DMS114 treated with DMSO at 0.1 percent for 48 hours (cell line): Measurements from ENCODE around the gene MLKL.
A peak's percentile ranks its signal among the peaks of the same experiment; 100 is the strongest.
"Not testable (repeated sequence)": the region's sequence is repeated elsewhere in the genome, so short reads cannot be mapped to it uniquely, and the experiment has no call there.

Experiments
- DNase-seq: peaks from one replicate; lab custom pipeline; 2025; ENCODE audit not compliant: unreplicated experiment; lab: John Stamatoyannopoulos, UW

MLKL gene

DNA sequence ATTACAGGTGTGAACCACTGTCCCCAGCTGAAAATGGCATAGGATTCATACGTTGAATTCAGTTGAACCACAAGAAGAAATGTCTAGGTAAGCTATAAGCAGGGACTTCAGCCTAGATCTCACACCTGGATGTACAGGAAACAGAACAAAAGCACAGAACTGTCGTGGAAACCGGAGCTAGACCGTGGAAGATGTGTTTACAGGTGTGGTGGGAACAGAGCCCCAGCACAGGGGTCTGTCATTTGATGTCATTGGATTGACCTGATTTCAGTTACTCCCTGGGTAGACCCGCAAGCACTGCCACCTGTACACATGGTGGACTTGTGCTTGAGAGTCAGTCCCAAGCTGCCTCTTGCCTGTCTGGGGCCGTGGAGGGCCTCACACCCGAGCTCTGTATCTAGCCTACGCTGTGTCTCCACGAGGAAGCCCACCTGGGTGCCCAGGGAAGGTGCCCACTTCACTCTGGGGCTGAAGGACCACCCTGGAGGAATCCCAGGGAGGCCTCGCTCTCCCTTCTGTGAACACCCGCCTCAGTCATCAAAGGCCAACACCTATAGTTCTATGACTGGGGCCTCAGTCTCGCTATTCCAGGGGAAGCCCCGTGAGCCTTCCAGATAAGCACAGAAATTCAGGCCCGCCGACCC is 32.2 kb upstream of the MLKL start:
- DNase-seq: no peak

DNA sequence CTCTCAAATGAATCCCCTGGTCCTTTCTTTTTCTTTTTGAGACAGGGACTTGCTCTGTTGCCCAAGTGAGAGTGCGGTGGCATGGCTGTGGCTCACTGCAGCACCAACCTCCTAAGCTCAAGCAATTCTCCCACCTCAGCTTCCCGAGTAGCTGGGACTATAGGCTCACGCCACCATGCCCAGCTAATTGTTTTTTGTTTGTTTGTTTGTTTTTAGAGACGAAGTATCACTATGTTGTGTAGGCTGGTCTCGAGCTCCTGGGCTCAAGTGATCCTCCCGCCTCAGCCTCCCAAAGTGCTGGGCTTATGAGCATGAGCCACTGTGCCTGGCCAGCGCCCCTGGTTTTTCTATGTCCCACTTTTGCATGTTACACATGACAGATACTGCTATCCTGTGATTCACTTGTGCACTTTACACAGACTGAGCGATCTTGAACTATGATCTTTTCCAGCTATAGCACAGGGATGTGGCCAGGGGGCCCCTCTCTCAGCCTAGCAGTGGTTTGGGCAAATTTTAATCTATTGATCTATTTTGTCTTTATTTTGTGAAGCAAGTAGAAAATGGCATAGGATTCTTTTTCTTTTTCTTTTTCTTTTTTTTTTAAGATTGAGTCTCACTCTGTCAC is 31.3 kb upstream of the MLKL start:
- no peak for DNase-seq

DNA sequence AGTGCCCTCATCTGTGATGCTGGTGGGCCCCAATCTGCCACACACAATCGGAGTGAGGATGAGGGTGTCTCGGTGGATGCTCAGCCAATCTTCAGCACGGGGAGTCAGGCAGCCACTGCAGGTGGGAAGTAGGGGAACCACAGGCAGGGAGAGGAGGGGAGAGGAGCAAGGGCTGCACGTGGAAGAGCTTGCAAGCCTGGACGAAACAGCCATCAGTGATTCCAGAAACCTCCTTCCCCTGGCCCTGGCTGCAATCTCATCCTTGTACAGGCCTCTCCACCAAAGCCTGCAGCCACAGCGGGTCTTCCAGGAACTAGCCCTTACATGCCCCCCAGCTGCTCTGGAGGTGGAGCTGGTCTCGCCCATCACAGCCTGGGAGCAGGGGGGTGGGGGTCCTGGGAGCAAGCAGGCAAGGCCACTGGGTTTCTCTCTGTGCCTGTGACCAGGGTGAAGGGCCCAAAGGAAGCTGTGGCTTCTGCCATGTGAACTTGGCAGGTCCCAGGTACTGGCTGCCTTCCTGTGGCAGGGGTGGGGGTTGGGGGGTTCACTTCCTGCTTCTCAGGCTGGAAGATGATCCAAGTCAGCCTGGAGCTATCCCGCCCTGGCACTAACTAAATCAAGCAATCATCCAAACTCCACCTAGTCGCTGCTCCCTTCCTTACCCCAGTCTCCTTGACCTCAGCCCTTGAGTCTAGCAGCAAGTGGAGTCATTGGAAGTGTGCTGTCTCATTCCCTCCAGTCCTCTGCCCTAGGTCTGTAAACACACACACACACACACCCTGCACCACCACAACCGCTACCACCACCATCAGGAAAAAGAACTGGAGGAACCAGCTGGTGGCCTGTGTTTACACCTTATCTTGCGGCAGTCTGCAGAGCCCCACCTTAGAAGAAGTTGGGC is 29.4 kb upstream of the MLKL start:
- DNase-seq: no peak

DNA sequence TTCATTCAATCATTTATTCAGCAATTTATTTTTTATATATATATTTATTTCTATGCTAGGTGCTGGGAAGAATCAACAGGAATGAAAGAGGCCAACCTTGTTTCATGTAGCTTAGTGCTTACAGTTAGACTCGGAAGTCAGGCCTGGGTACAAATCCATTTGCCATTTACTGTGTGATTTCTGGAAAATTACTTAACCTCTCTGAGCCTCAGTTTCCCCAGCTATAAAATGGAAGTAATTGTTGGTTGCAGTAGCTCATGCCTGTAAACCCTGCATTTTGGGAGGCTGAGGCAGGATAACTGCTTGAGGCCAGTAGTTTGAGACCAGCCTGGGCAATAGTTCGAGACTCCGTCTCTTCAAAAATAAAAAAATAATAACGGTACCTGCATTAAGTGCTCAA is 27.2 kb upstream of the MLKL start:
- DNase-seq: no peak

DNA sequence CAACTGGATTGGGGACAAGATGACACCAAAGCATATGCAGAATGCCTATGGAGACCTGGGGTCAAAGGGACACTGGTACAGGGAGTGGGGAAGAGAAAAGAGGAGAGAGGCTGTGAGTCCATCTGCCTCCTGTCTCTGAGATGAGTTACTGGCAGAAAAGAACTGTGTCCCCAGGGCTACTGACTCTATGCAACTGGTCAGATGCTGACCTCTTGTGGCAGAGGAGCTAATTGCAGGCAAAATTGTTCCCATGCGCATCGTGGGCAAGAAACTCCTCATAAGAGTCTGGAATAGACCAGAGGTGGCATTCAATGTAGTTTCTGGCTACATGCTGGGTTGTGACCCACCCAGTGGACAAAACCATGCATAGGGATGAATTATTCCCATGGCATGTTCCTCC is 26.1 kb upstream of the MLKL start:
- DNase-seq: no peak

DNA sequence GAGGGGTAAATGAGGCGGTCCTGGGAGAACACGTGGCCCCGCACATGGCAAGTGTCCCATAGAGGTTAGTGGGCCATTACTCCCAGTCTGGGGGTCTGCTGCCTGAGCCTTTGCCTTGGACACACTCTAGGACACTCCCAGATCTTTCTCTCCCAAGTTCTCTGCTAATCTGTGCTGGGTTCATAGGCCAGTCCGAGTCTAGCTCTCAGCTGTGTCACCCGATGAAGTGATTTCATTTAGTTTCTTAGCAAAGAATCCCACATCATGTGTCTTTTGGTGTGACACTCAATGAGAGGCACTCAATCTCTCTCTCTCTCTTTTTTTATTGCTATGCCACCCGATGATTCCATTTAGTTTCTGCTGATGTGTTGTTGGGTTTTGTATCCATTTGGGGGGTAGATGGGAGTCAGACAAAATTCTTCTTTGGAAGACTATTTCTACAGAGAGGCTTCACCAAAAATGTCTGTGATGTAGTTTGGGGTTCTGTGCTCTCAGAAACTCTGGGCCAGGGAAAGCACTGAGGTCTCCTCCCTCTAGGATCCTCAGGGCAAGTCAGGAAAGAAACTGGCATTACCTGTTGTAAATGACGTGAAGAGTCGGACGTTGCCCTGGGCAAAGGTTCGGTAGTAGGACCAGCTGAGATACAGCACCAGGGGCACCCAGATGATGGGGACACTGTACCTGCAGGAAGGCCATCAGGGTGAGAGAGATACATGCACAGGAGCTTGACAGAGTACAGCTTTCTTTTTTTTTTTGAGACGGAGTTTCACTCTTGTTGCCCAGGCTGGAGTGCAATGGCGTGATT is 25.2 kb upstream of the MLKL start:
- no peak for DNase-seq

DNA sequence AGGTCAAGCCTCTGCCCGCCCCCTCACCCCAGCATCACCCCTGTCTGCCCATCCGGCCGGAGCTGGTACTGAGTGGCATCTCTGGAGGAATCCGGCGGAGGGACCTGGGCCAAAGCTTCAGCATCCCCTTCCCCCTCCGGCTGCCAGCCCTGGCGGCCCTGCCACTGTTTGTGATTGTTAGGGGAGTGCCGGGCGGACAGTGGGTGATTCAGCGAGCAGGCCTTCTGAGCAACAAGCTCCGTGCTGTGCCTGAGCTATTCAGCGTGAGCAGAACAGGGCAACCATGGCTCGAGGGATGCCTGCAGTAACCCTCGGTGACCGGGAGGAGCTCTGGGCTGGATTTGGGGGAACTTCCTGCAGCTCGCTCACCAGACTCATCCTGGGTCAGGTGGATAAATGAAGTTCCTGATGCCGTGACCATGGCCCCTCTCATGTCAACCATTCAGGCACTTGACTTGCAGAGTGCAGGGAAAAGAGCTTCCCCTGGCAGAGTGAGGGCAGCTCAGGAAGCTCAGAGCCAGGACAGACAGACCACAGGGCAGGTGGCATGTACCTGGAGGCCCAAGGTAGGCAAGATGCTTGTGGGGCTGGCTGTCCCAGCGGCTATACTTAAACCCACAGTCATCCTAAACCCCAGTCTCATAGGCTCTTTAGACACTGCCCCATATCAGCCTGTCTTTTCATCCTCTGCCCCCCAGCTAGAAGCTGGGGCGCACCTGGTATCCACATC is 24.3 kb upstream of the MLKL start:
- DNase-seq: no peak

DNA sequence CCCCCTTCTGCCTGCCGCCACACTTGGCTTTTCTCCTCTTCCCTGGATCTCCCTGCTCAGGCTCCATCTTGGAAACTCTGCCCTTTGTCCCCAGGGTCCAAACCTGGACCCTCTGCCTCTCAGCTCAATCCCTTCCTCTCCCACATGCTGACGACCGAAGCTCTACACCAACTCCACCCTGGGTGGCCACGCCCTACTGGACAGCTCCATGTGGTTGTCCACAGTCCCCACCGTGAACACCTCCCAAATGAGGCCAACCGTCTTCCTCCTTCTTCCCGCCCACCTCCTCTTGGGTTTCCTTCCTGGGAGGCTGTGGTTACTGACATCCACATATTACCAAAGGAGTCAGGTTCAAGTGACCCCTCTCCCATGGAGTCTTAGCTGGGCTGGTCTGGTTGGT is 22.6 kb upstream of the MLKL start:
- no peak for DNase-seq

DNA sequence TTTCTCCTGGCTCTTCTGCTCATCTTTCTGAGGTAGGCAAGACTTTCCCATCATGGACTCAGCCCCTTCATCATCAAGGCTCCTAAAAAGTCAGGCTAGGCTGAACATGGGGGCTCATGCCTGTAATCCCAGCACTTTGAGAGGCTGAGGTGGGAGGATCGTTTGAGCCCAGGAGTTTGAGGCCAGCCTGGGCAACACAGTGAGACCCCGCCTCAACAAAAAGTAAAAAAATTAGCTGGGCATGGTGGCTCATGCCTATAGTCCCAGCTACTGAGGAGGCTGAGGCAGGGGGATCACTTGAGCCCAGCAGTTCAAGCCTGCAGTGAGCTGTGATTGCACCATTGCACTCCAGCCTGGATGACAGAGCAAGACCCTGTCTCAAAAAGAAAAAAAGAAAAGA is 21.5 kb upstream of the MLKL start:
- DNase-seq: not testable (repeated sequence)

DNA sequence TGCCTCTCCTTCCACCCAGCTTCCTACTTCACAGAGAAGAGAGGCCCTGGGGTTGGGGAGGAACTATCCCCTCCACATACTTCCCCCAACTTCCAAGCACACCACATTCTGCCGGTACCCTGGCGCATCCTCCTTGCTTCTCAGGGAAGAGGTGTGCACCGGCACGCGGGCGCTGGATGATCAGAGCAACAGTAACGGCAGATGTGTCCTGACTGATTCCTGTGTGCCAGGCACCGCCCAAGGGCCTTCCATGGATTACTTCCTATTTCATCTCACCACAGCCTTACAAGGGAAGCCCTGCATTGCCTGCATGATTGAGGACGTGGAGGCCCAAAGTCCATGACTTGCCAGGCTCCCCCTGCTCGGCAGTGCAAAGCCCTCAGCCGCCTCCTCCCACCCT is 21.1 kb upstream of the MLKL start:
- no peak for DNase-seq

DNA sequence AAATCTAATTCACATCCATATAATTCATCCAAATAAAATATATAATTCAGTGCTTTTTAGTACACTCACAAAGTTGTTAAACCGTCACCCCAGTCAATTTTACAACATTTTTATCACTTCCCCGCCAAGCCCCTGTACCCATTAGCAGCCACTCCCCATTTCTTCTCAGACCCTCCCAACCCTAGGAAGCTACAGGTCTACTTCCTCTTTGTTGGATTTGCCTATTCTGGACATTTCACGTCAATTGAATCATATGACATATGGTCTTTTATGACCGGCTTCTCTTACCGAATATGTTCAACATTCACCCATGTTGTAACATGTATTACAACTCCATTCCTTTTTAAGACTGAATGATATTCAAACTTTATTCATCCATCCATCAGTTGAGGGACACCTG is 19.9 kb upstream of the MLKL start:
- no peak for DNase-seq

DNA sequence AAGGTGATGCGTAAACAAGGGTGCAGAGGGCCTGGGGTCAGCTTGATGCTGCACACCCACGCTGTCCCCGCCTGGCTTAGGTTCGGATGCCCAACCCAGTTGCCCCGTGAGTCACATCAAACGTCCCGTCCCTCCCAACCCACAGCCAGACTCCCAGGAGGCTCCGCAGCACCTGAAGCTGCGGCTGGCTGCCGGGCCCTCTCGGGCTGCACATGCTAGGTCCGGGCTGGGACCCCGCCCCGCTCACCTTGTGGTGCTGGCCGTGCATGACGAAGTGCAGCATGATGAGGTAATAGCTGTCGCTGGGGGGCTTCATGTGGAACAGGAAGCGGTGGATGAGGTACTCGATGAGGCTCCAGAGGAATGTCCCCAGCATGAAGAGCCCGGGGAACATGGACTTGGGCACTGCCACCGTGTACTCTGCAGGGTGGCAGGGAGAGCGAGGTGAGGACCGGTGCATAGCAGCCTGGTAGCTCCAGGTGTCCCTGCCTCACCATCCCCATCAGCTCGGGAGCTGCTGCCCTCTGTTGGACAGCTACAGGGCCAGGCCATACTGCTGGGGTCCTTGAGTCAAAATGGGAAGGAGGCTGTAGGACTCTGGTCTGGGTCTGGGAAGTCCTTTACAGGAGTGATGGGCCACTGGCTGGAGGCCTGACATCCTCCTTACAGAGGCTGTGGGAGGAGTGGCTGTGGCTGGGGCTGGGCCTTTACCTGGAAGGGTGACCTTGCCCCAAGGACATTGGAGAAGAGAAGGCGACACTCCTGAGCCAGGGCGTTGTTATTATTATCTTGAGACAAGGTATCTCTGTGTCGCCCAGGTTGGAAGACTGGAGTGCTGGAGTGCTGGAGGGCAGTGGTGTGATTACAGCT is 18.3 kb upstream of the MLKL start:
- DNase-seq: no peak

DNA sequence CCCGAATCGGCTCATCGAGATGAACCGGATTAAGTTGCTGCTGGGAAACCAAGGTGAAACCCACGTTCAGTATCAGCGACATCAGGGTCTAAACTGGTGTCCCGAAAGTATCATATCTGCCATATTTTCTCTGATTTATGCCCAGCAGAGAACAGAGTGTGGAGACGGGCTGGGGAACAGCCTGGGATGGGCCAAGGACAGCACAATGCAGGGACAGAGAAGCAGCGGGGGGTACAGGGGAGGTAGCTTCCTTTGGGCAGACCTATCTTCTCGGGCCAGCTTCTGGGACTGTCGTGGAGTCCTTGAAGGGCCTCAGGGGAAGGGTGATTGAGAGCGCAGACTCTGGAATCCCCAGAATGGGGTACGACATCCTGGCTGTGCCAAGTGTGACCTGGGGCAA is 17.5 kb upstream of the MLKL start:
- no peak for DNase-seq

DNA sequence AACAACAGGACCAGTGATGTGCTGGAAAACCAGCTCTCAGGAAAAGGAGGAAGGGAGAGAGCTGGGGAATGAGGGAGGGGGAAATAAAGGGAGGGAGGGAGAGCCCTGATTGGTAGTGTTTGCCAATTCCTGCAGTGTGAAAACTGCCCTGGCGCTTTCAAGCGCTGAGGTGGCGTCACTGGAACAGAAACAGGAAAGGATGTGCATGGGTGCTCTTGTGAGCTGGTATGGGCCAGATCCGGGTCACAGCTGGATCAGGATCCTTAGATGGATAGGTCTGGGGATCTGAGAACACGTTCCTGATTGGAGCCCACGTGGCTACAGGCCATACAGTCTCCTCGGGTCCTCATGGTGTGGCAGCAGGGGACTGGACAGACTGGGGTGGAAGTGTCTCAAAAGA is 16.7 kb upstream of the MLKL start:
- DNase-seq: no peak

DNA sequence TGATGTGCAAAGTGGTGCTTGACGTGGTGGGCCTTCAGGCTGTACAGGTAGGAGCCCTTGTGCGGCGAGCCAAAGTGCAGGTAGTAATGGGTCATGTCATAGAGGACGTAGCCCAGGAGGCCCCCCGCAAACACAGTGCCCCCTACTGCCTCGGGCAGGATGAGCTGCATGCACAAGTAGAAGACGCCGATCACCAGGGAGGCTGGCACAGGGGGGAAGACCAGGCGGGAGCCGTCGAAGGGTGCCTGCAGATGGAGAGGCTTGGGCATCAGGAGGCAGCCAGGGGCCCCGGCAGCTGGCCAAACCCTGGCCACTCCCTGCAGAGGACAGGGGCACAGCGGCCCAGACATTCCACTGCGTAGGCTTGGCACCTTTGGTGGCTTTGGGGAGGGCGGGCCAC is 15.7 kb upstream of the MLKL start:
- DNase-seq: no peak

DNA sequence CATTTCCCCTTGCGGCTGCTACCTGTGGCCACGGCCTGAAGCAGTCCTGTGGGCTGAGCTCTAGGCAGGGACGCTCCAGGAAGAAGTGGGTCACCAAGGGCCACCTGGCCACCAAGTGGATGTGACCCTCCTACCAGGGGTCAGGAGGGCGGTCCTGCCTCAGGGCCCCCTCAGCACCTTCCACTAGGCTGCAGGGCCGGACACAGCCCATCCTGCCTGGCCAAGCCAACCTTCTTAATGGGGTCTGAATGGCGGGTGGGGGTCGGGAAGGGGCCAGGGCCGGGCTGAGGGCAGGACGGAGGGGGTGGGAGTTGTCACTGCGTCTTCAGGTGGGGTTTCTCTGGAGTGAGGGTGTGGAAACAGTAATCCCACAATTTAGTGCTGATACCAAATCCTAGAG is 13.2 kb upstream of the MLKL start:
- DNase-seq: no peak

DNA sequence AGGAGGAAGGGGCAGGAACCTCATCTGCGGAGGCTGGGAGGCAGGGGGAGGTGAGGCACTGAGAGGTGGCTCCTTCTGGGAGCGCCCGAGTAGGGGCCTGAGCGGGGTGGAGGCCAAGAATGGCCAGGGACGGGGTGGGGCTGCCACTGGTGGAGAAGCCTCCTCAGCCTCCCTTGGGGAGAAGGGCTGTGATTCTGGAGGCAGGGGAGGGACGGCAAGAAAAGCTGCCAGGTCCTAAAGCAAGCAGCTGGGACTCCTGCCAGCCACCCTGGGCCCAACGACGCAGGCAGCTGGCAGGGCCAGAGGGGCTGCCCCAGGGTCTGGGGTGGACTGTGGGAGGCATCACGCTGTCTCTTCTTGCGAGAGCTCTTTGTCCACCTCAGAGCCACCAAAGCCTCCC is 12.7 kb upstream of the MLKL start:
- DNase-seq: no peak

DNA sequence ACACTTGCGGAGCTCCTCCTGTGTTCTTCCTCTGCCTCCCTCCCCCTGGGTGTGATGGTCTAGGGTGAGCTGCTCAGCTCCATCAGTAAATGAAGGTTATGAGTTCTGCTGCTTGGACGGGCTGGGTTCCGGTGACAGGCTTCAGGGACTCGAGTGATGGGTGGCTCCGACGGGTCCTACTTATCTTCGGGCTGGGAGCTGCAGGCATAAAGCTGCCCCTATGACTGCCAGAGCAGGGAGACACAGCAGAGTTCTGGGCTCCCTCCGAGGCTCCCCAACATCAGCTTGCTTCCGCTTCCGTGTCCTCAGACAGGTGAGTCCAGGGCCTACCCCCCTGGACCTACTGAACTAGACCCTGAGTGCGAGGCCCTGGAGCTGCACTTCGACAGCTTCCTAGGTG is 11.3 kb upstream of the MLKL start:
- DNase-seq: no peak

DNA sequence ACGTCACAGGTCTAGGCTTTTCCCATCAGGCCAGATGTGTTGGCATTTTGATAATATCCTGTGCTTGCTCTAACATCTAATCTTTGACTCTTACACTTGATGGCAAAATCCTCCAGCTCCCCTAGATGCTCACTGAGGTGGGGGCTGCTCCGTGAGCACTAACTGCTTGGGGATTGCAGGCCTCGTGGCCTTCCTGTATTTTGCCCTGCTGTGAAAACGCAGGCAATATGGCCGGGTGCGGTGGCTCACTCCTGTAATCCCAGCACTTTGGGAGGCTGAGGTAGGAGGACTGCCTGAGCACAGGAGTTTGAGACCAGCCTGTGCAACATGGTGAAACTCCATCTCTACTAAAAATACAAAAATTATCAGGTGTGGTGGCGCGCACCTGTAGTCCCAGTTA is 9.7 kb upstream of the MLKL start:
- DNase-seq: no peak

DNA sequence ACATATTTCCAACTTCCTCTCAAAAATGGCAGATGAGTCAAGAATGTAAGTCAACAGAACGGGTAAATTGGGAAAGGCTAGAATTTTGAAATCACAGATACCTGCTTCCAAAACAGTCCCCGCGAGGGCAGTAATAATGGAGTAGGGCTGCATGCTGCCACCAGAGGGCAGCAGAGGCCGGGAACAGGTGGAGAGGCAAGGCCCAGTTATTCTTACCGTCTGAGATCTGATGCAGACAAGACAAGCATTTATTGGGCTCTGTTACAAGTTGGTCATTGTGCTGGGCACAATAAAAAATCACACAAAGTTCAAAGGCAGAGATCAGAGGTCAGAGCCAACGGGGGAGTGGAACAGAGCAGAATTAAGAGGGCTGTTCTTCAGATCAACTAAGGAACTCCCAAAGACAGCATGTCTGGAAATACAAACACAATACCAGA is 8.8 kb upstream of the MLKL start:
- peak; percentile 65 for DNase-seq
